Endothelial cell (in vitro differentiated cells): ENCODE results near the gene PKMYT1. TPM values are rescaled to one million over a fixed set of nuclear protein-coding genes. Genes with fewer than 3 reads are reported as not detected.

Experiments used
- DNase-seq: peaks from one replicate; pipeline ENCODE4 v3.0.0; 2021; ENCODE audit warnings: low spot score
- H3K27ac Mint-ChIP-seq: one replicate; pipeline ENCODE4 v1.8.0; 2021; ENCODE audit warnings: mixed read lengths, inconsistent platforms; ENCODE audit not compliant: unreplicated experiment
- H3K27me3 Mint-ChIP-seq: one replicate; pipeline ENCODE4 v1.8.0; 2021; ENCODE audit warnings: mild to moderate bottlenecking, moderate library complexity, mixed read lengths, inconsistent platforms; ENCODE audit not compliant: unreplicated experiment
- H3K36me3 Mint-ChIP-seq: one replicate; pipeline ENCODE4 v1.8.0; 2021; ENCODE audit warnings: mild to moderate bottlenecking, low read depth, mixed read lengths, inconsistent platforms; ENCODE audit not compliant: unreplicated experiment
- H3K4me1 Mint-ChIP-seq: one replicate; pipeline ENCODE4 v1.8.0; 2021; ENCODE audit warnings: mild to moderate bottlenecking, mixed read lengths, inconsistent platforms; ENCODE audit not compliant: unreplicated experiment
- H3K4me3 Mint-ChIP-seq: one replicate; pipeline ENCODE4 v1.8.0; 2021; ENCODE audit warnings: mild to moderate bottlenecking, mixed read lengths, inconsistent platforms; ENCODE audit not compliant: unreplicated experiment
- H3K9me3 Mint-ChIP-seq: one replicate; pipeline ENCODE4 v1.8.0; 2021; ENCODE audit warnings: mixed read lengths, inconsistent platforms; ENCODE audit not compliant: unreplicated experiment
- total RNA-seq: library from RNA; stranded (reverse); fragmentation: NEBNext Ultra II Directional; extraction: Animal tissue kit (Norgen Biotek cat#: 25700); gene quantifications from one replicate; pipeline ENCODE4 v1.2.1, GENCODE V29; 2021; ENCODE audit not compliant: unreplicated experiment
- TF ChIP-seq, protein P1 (sequence below): fragments of 200-600 bp; sonication (generic); IDR thresholded peaks from one replicate; pipeline ENCODE4 v1.5.0; 2021; ENCODE audit warnings: antibody characterized with exemption; ENCODE audit not compliant: unreplicated experiment

Gene PKMYT1
- total RNA-seq, 1 donor from 2014 or later, result 12.2 TPM

DNA sequence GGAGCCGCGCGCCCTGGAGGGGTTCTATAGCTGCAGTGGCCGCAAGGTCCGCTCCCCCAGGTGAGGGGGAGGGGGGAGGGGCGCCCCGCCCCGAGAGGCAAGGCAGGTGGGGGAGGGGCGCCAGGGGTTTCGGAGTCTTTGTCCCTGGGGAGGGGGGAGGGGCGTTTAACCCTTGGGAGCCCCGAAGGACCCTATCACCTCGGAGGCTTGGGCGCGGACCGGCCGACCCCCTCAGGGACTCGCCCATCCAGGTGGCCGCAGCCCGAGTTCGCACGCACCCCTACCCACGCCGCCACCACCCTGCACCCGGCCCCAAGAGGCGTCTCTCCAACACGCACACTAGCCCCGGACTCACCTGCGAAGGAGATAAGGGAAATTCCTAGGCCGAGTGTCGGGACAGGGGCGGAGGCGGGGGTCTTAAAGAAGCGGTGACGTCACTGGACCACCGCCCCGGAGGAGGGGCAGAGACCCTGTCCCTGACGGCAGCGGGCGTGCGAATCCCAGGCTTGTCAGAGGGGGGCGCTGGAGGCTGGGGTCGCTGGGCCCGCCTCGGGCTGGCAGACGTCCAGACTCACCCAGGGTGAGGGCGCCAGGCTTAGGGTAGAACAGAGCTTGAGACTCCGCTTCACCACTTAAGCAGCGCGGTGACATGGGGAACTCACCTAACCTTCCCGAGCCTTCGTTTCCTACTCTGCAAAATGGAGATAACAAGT lies 37.7 kb upstream of the PKMYT1 start, which contains the start of gene CLDN6:
Gene CLDN6, minus strand, starts transcription at position 390 of the 713 bp plus-strand sequence. CDS start 2,162 bp downstream, outside the sequence.
- peaks cover 18% of the 10 kb centered on the region for H3K4me1 Mint-ChIP-seq
- peak within 1 kb of the TSS; percentile 70 for H3K27ac Mint-ChIP-seq
- peaks cover 5% of the 10 kb centered on the region for H3K36me3 Mint-ChIP-seq
- no peaks in the 10 kb centered on the region for H3K9me3 Mint-ChIP-seq
- peaks cover 20% of the 10 kb centered on the region for H3K27me3 Mint-ChIP-seq
- peak; percentile 89 for DNase-seq
- H3K4me3 Mint-ChIP-seq, result peak within 1 kb of the TSS; percentile 86
- TF ChIP-seq, protein P1, sequence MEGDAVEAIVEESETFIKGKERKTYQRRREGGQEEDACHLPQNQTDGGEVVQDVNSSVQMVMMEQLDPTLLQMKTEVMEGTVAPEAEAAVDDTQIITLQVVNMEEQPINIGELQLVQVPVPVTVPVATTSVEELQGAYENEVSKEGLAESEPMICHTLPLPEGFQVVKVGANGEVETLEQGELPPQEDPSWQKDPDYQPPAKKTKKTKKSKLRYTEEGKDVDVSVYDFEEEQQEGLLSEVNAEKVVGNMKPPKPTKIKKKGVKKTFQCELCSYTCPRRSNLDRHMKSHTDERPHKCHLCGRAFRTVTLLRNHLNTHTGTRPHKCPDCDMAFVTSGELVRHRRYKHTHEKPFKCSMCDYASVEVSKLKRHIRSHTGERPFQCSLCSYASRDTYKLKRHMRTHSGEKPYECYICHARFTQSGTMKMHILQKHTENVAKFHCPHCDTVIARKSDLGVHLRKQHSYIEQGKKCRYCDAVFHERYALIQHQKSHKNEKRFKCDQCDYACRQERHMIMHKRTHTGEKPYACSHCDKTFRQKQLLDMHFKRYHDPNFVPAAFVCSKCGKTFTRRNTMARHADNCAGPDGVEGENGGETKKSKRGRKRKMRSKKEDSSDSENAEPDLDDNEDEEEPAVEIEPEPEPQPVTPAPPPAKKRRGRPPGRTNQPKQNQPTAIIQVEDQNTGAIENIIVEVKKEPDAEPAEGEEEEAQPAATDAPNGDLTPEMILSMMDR, result peak; percentile 73

DNA sequence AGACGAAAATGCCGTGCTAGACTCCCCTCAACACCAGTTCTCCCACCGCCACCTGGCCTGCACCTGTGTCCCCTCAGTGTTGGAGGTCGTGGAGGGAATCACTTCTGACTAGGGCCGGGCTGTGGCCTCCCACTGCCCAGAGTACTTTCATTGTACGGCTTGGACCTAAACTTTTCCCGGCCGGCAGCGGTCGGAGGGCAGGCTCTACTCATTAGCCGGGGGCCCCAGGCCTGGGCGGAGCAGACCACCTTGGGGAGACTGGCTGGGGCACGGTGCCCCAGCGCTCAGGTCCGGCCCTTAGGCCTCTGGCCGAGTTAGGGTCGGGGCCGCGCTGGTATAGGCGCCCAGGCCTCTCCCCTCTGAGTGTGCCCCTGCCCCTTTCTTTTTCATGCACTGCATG lies 37.1 kb upstream of the PKMYT1 start:
- TF ChIP-seq, protein P1, result no peak
- peaks cover 5% of the 10 kb centered on the region for H3K36me3 Mint-ChIP-seq
- H3K27ac Mint-ChIP-seq, result no peak overlapping the region
- H3K9me3 Mint-ChIP-seq, result no peaks in the 10 kb centered on the region
- DNase-seq, result no peak
- peaks cover 21% of the 10 kb centered on the region for H3K27me3 Mint-ChIP-seq
- peaks cover 13% of the 10 kb centered on the region for H3K4me1 Mint-ChIP-seq
- H3K4me3 Mint-ChIP-seq, result no peak overlapping the region

DNA sequence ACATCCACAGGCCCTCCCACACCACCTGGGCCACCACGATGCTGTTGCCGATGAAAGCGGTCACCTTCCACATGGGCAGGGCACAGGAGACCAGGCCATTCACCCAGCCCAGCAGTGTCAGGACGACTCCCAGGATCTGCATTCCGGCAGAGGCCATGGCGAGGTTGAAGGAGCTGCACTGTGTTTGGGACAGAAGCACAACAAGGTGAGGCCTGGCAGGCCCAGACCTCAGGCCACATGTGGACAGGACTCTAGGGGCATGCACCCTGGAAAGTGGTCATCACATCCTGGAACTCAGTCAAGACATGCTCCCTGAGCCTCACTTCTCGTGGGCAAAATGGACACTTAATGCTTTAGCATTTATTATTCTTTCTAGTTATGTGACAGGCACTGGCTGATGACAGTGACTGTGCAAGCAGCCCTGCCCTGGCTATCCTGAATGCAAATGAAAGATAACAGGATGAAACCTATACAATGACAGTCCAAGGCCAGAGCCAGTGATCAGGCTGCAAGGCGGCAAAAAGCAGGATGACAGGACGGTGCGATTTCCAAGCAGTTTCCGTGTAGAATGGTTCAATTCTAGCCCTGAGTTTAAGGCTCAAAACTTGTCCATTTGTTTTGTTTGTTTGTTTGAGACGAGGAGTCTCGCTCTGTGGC lies 35.7 kb upstream of the PKMYT1 start:
- DNase-seq, result no peak
- peak overlapping the region; percentile 67 for H3K4me3 Mint-ChIP-seq
- peaks cover 19% of the 10 kb centered on the region for H3K27me3 Mint-ChIP-seq
- H3K36me3 Mint-ChIP-seq, result peaks cover 5% of the 10 kb centered on the region
- H3K9me3 Mint-ChIP-seq, result no peaks in the 10 kb centered on the region
- H3K4me1 Mint-ChIP-seq, result peaks cover 4% of the 10 kb centered on the region
- TF ChIP-seq, protein P1, result no peak
- H3K27ac Mint-ChIP-seq, result no peak overlapping the region

DNA sequence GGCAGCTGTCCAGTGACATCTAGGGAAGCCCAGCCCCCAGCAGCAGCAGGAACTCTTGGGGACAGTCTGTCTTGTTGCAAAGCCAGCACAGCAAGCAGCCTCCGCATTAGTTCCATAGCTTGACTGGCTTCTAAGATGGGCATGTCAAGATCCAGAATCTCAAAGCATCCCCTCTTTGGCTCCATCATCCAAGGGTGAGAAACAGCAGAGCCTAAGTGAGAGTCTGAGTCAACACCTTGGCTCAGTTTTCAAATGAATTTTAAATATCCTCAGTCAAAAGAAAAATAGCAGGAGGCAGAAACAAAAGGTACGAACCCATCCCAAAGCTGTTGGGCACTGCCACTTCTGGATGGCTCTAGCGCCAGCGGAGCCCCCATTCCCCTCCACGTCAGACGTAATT lies 34.7 kb upstream of the PKMYT1 start:
- H3K36me3 Mint-ChIP-seq, result peaks cover 5% of the 10 kb centered on the region
- peaks cover 18% of the 10 kb centered on the region for H3K27me3 Mint-ChIP-seq
- peaks cover 4% of the 10 kb centered on the region for H3K4me1 Mint-ChIP-seq
- H3K4me3 Mint-ChIP-seq, result no peak overlapping the region
- TF ChIP-seq, protein P1, result no peak
- no peaks in the 10 kb centered on the region for H3K9me3 Mint-ChIP-seq
- no peak overlapping the region for H3K27ac Mint-ChIP-seq
- no peak for DNase-seq
